ENCODE results near the gene EFCAB6. TPM values are rescaled to one million over a fixed set of nuclear protein-coding genes. Genes with fewer than 3 reads are reported as not detected.

EFCAB6 gene
- polyA plus RNA-seq, 3 donors, result not detected

- no peaks in the 10 kb centered on the region for H3K4me1 Mint-ChIP-seq
- H3K9me3 Mint-ChIP-seq, result peaks cover 7 to 20% (median 14%) of the 10 kb centered on the region in 7 donors
- Histone ChIP-seq H3K27ac (ENCODE audit: low read depth in 1 of 2, low read length in 2 of 2) (no peak overlapping the region), H4K20me1 (ENCODE audit: insufficient read depth, low read length) (no peaks in the 10 kb centered on the region), H3K4me2 (replicated peaks; ENCODE audit: extremely low read depth, low read length, poor library complexity, severe bottlenecking) (no peak overlapping the region), H3K27me3 (ENCODE audit: control insufficient read depth in 2 of 2, insufficient read depth in 2 of 2, low read length in 2 of 2) (no peaks in the 10 kb centered on the region), H3K4me1 (ENCODE audit: control insufficient read depth in 1 of 2, insufficient read depth in 2 of 2, low read length in 2 of 2) (no peaks in the 10 kb centered on the region), H2AFZ (ENCODE audit: insufficient read depth, low read depth, low read length, poor library complexity, severe bottlenecking) (no peak overlapping the region), H3K9ac (ENCODE audit: insufficient read depth, low read length, poor library complexity, severe bottlenecking) (no peak overlapping the region), H3K4me3 (replicated peaks in 1 of 3; ENCODE audit: low read depth in 2 of 3, low read length in 3 of 3) (no peak overlapping the region), H3K36me3 (replicated peaks in 1 of 2; ENCODE audit: control insufficient read depth in 1 of 2, insufficient read depth in 2 of 2, low read length in 2 of 2) (no peaks in the 10 kb centered on the region), H3K9me3 (replicated peaks in 1 of 2; ENCODE audit: control insufficient read depth in 1 of 2, insufficient read depth in 1 of 2, low read length in 2 of 2) (peaks cover 0 to 12% of the 10 kb centered on the region in 2 donors), H3K79me2 (ENCODE audit: insufficient read depth, low read length) (no peaks in the 10 kb centered on the region)
- intact Hi-C loops (cut with micrococcal nuclease), result no loop called here
- TF ChIP-seq, protein P1, sequence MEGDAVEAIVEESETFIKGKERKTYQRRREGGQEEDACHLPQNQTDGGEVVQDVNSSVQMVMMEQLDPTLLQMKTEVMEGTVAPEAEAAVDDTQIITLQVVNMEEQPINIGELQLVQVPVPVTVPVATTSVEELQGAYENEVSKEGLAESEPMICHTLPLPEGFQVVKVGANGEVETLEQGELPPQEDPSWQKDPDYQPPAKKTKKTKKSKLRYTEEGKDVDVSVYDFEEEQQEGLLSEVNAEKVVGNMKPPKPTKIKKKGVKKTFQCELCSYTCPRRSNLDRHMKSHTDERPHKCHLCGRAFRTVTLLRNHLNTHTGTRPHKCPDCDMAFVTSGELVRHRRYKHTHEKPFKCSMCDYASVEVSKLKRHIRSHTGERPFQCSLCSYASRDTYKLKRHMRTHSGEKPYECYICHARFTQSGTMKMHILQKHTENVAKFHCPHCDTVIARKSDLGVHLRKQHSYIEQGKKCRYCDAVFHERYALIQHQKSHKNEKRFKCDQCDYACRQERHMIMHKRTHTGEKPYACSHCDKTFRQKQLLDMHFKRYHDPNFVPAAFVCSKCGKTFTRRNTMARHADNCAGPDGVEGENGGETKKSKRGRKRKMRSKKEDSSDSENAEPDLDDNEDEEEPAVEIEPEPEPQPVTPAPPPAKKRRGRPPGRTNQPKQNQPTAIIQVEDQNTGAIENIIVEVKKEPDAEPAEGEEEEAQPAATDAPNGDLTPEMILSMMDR (IDR thresholded peaks at IDR 0.05), result no peak
- H3K36me3 Mint-ChIP-seq, result no peaks in the 10 kb centered on the region
- peaks cover 5 to 11% (median 9%) of the 10 kb centered on the region in 3 donors for H3K27me3 Mint-ChIP-seq (ENCODE audit: low read depth in 3 of 3)
- H3K4me3 Mint-ChIP-seq, result no peak overlapping the region
- 60% methylated on average over 4 of the region's 6 CpGs for WGBS (ENCODE audit: insufficient coverage)
- H3K27ac Mint-ChIP-seq, result no peak overlapping the region
- no peak for DNase-seq
Observed at GRCh38 chr22:43643387-43643786, 168.7 kb downstream of the EFCAB6 start.

GRCh38 chr22:43642319-43643206, 169.5 kb downstream of the EFCAB6 start:
- Histone ChIP-seq H3K4me2 (replicated peaks; ENCODE audit: extremely low read depth, low read length, poor library complexity, severe bottlenecking) (no peak overlapping the region), H3K79me2 (ENCODE audit: insufficient read depth, low read length) (no peaks in the 10 kb centered on the region), H2AFZ (ENCODE audit: insufficient read depth, low read depth, low read length, poor library complexity, severe bottlenecking) (no peak overlapping the region), H3K4me1 (ENCODE audit: control insufficient read depth in 1 of 2, insufficient read depth in 2 of 2, low read length in 2 of 2) (no peaks in the 10 kb centered on the region), H3K9ac (ENCODE audit: insufficient read depth, low read length, poor library complexity, severe bottlenecking) (no peak overlapping the region), H3K9me3 (replicated peaks in 1 of 2; ENCODE audit: control insufficient read depth in 1 of 2, insufficient read depth in 1 of 2, low read length in 2 of 2) (peaks cover 0 to 12% of the 10 kb centered on the region in 2 donors), H4K20me1 (ENCODE audit: insufficient read depth, low read length) (no peaks in the 10 kb centered on the region), H3K27ac (ENCODE audit: low read depth in 1 of 2, low read length in 2 of 2) (no peak overlapping the region), H3K4me3 (replicated peaks in 1 of 3; ENCODE audit: low read depth in 2 of 3, low read length in 3 of 3) (no peak overlapping the region), H3K27me3 (ENCODE audit: control insufficient read depth in 2 of 2, insufficient read depth in 2 of 2, low read length in 2 of 2) (no peaks in the 10 kb centered on the region), H3K36me3 (replicated peaks in 1 of 2; ENCODE audit: control insufficient read depth in 1 of 2, insufficient read depth in 2 of 2, low read length in 2 of 2) (no peaks in the 10 kb centered on the region)
- peaks cover 7 to 11% (median 9%) of the 10 kb centered on the region in 3 donors for H3K27me3 Mint-ChIP-seq (ENCODE audit: low read depth in 3 of 3)
- H3K27ac Mint-ChIP-seq, result no peak overlapping the region
- H3K9me3 Mint-ChIP-seq, result peaks cover 8 to 22% (median 14%) of the 10 kb centered on the region in 7 donors
- no peaks in the 10 kb centered on the region for H3K4me1 Mint-ChIP-seq
- TF ChIP-seq, protein P1 (IDR thresholded peaks at IDR 0.05), result no peak
- no peak for DNase-seq
- intact Hi-C loops (cut with micrococcal nuclease), result no loop called here
- no peaks in the 10 kb centered on the region for H3K36me3 Mint-ChIP-seq
- H3K4me3 Mint-ChIP-seq, result peak overlapping the region in 1 of 2 donors; percentile 14
- 22% methylated on average over 5 of the region's 11 CpGs for WGBS (ENCODE audit: insufficient coverage)

Measured in CD14-positive monocyte (primary cell).